Pancreas (tissue), 10 donors: ENCODE data around the gene CLDN2. TPM values are rescaled to one million over a fixed set of nuclear protein-coding genes. Genes with fewer than 3 reads are reported as not detected.

Experiments
- ATAC-seq, 4 donors: fragments of 200-7000 bp; cut with Tn5 transposase; one replicate each; pipeline versions ENCODE4 v1.8.0 to v1.9.1; 2020; ENCODE audit warnings: mild to moderate bottlenecking in 4 of 4, moderate library complexity in 4 of 4
- DNase-seq, 6 donors: peaks; one replicate each; pipeline ENCODE4 v3.0.0-alpha.2; 2020
- FAIRE-seq: peaks from 2 replicates; lab custom pipeline; 2012; peaks lifted over from hg19 to GRCh38; lab: Jason Lieb, UNC
- H3K27ac ChIP-seq, 4 donors: fragments of 200-600 bp; sonication (generic); 1 replicate in 3 of 4; 2 replicates in 1 of 4; pipeline versions ENCODE4 v1.5.0 to v1.8.0; 2020
- H3K27me3 ChIP-seq, 4 donors: fragments of 200-600 bp; one replicate each; pipeline ENCODE4 v1.8.0; 2021
- H3K36me3 ChIP-seq, 3 donors: fragments of 200-600 bp; sonication (generic) in 1 of 3; one replicate each; pipeline versions ENCODE4 v1.5.0 to v1.8.0; 2020 to 2021
- H3K4me1 ChIP-seq, 3 donors: fragments of 200-600 bp; one replicate each; pipeline ENCODE4 v1.8.0; 2021
- H3K4me3 ChIP-seq, 4 donors: fragments of 200-600 bp; sonication (generic) in 2 of 4; one replicate each; pipeline versions ENCODE4 v1.5.0 to v1.8.0; 2020 to 2021
- H3K9me3 ChIP-seq, 4 donors: fragments of 200-600 bp; one replicate each; pipeline ENCODE4 v1.8.0; 2021
- CTCF ChIP-seq, 4 donors: fragments of 200-600 bp; sonication (generic) in 3 of 4; IDR thresholded peaks; one replicate each; pipeline versions ENCODE4 v1.5.0 to v1.8.0; 2021; ENCODE audit warnings: antibody characterized with exemption in 4 of 4
- WGBS, 2 donors: extraction: QIAGEN DNeasy Blood & Tissue Kit; methylation state at CpG; one replicate each; pipeline ENCODE4 v1.1.7; 2013; 5-methylcytosine and 5-hydroxymethylcytosine counted together
- intact Hi-C, 3 donors: fragments of 100-400 bp; cut with DNase I; formaldehyde crosslinking; loops; one replicate each; pipeline versions ENCODE4 v1.11.1 to v1.14.2; 2022
- polyA plus RNA-seq, 2 donors: library from polyadenylated mRNA; stranded (reverse); fragments of 200-250 nt; gene quantifications; one replicate each; pipeline ENCODE4 v1.2.3, GENCODE V29; 2013
- total RNA-seq, 6 donors: library from RNA; stranded (reverse); fragmentation: NEBNext Ultra II Directional in 4 of 6; extraction: Animal tissue kit (Norgen Biotek cat#: 25700) in 4 of 6; gene quantifications; one replicate each; pipeline versions ENCODE4 v1.2.1 to v1.2.4, GENCODE V29; 2021 to 2023
- donor health status: healthy with polysubstance abuse.
- donor health status: DM: no; HTN: no; CAD: no; lungs with moderate emphysema.
- donor health status: DM: no; HTN: no; CAD: no.
- donor health status: control.
- donor health status: control.
- donor health status: Bipolar disorder and iron deficiency.
- donor health status: DM: yes; HTN: yes; CAD: no.
- donor health status: DM: no; HTN: no; CAD: no.
- donor health status: DM: no; HTN: no; CAD: no.
- donor health status: DM: yes; HTN: yes; CAD: no.

CLDN2 gene
- total and polyA plus RNA-seq, 8 donors, result 1.4 to 29.3 (median 3.9) TPM

- Histone ChIP-seq H3K36me3 (no peaks in the 10 kb centered on the region), H3K4me3 (no peak overlapping the region), H3K4me1 (no peaks in the 10 kb centered on the region), H3K27ac (no peak overlapping the region), H3K27me3 (no peaks in the 10 kb centered on the region), H3K9me3 (no peaks in the 10 kb centered on the region)
- WGBS, 2 donors, result 4 to 12% methylated on average over 1 of the region's 1 CpG
- intact Hi-C loops, result loop anchor here in 1 of 3 donors (10.0 kb wide), 1 partner anchor 56 kb away; no protein-coding TSS in a partner anchor
- no peak for FAIRE-seq
- DNase-seq, result peak in 1 of 6 donors; percentile 7
- peak; percentile 76 to 86 (median 81) for ATAC-seq
- TF ChIP-seq CTCF (IDR thresholded peaks at IDR 0.05), result peak; percentile 11 to 34 (median 24)
These were observed 21.7 kb upstream of the CLDN2 start for GRCh38 chrX:106898462-106898861.

GRCh38 chrX:106899276-106899675, 20.9 kb upstream of the CLDN2 start:
- WGBS, 2 donors, result 45 to 47% methylated on average over 2 of the region's 2 CpGs
- Histone ChIP-seq H3K4me1 (no peaks in the 10 kb centered on the region), H3K9me3 (no peaks in the 10 kb centered on the region), H3K4me3 (no peak overlapping the region), H3K27me3 (no peaks in the 10 kb centered on the region), H3K27ac (no peak overlapping the region), H3K36me3 (no peaks in the 10 kb centered on the region)
- intact Hi-C loops, result loop anchor here in 1 of 3 donors (10.0 kb wide), 1 partner anchor 56 kb away; no protein-coding TSS in a partner anchor
- DNase-seq, result no peak
- TF ChIP-seq CTCF (IDR thresholded peaks at IDR 0.05), result no peak
- no peak for FAIRE-seq
- no peak for ATAC-seq

- H3K36me3 ChIP-seq, result no peaks in the 10 kb centered on the region
- FAIRE-seq, result no peak
- no peaks in the 10 kb centered on the region for H3K27me3 ChIP-seq
- DNase-seq, result no peak
- no peaks in the 10 kb centered on the region for H3K4me1 ChIP-seq
- intact Hi-C loops, result loop anchor here in 2 of 3 donors (5.0 to 10.0 kb wide), 2 partner anchors 52 to 55 kb away; no protein-coding TSS in a partner anchor
- WGBS, 2 donors, result 69 to 74% methylated on average over 1 of the region's 1 CpG
- peak in 3 of 4 donors; percentile 12 to 55 (median 44) for ATAC-seq
- H3K4me3 ChIP-seq, result no peak overlapping the region
- no peaks in the 10 kb centered on the region for H3K9me3 ChIP-seq
- TF ChIP-seq CTCF (IDR thresholded peaks at IDR 0.05), result no peak
- no peak overlapping the region for H3K27ac ChIP-seq
These were observed 20.4 kb upstream of the CLDN2 start for GRCh38 chrX:106899841-106900240.

- ATAC-seq (no peak), FAIRE-seq (no peak), DNase-seq (no peak)
- Histone ChIP-seq H3K36me3 (no peaks in the 10 kb centered on the region), H3K4me3 (no peak overlapping the region), H3K9me3 (no peaks in the 10 kb centered on the region), H3K27ac (no peak overlapping the region), H3K4me1 (no peaks in the 10 kb centered on the region), H3K27me3 (no peaks in the 10 kb centered on the region)
- WGBS, 2 donors, result 54 to 56% methylated on average over 3 of the region's 3 CpGs
- no peak for TF ChIP-seq CTCF (IDR thresholded peaks at IDR 0.05)
- intact Hi-C loops, result loop anchor here in 1 of 3 donors (5.0 kb wide), 1 partner anchor 51 kb away; no protein-coding TSS in a partner anchor
These were observed 18.9 kb upstream of the CLDN2 start for GRCh38 chrX:106901341-106901740.

- Histone ChIP-seq H3K36me3 (no peaks in the 10 kb centered on the region), H3K9me3 (no peaks in the 10 kb centered on the region), H3K4me1 (no peaks in the 10 kb centered on the region), H3K27ac (no peak overlapping the region), H3K27me3 (no peaks in the 10 kb centered on the region), H3K4me3 (no peak overlapping the region)
- no peak for TF ChIP-seq CTCF (IDR thresholded peaks at IDR 0.05)
- DNase-seq (no peak), FAIRE-seq (no peak), ATAC-seq (no peak)
- intact Hi-C loops, result loop anchor here in 1 of 3 donors (5.0 kb wide), 1 partner anchor 51 kb away; no protein-coding TSS in a partner anchor
- WGBS, 2 donors, result 60 to 83% methylated on average over 4 of the region's 4 CpGs
These were observed 18.4 kb upstream of the CLDN2 start for GRCh38 chrX:106901781-106902219.
